Measurements from ENCODE around the gene SUPT16H.
"Not testable (repeated sequence)": the region's sequence is repeated elsewhere in the genome, so short reads cannot be mapped to it uniquely, and the experiment has no call there.

SUPT16H gene

GRCh38 chr14:21356511-21356910 lies 27.3 kb downstream of the SUPT16H start:
- no peak for DNase-seq

- DNase-seq, result no peak
These were observed 31.2 kb downstream of the SUPT16H start for GRCh38 chr14:21352587-21352986.

GRCh38 chr14:21350539-21350938 lies 33.3 kb downstream of the SUPT16H start:
- DNase-seq, result no peak

GRCh38 chr14:21347201-21347600 lies 36.6 kb downstream of the SUPT16H start:
- no peak for DNase-seq

DNA sequence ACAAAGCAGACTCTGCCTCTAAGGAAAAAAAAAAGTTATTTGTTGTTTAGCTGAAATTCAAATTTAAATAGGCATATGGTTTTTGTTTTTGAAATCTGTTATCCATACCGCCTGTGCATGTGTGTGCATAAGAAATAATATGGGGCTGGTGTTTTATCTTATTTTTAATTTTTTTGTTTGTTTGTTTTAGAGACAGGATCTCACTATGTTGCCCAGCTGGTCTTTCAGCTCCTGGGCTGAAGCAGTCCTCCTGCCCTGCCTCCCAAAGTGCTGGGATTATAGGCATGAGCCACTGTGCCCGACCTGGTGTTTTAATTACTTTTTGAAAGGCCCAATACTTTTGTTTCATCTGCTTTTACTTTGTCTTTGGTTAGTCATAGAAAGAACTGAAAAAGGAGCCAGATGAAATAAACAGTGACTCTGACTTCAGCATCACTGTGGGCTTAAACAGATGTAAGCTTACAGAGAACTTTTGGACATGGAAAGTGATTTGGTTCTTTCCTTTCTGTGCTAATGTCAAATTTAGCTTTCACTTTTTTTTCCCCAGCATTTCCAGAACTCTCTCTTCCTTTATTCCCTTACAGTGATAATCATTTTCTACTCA lies 37.2 kb downstream of the SUPT16H start:
- no peak for DNase-seq

DNA sequence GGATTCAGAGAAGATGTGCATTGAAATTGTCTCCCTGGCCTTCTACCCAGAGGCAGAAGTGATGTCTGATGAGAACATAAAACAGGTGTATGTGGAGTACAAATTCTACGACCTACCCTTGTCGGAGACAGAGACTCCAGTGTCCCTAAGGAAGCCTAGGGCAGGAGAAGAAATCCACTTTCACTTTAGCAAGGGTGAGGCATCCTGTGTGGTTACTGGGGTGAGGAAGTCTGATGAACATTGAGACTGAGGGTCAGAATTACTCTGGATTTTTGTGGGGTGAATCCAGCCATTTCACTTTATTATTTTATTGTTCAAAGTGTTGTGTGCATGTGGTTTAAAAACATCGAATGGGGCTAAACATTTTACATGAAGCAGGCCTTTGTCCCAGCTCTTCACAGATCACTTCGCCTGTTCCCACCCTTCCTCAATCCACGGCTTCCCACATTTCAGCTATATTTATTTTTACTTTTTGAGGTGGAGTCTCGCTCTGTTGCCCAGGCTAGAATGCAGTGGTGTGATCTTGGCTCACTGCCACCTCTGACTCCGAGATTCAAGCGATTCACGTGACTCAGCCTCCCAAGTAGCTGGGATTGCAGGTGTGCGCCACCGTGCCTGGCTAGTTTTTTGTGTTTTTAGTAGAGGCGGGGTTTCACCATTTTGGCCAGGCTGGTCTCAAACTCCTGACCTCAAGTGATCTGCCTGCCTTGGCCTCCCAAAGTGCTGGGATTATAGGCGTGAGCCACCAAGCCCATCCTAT lies 40.6 kb downstream of the SUPT16H start:
- no peak for DNase-seq

DNA sequence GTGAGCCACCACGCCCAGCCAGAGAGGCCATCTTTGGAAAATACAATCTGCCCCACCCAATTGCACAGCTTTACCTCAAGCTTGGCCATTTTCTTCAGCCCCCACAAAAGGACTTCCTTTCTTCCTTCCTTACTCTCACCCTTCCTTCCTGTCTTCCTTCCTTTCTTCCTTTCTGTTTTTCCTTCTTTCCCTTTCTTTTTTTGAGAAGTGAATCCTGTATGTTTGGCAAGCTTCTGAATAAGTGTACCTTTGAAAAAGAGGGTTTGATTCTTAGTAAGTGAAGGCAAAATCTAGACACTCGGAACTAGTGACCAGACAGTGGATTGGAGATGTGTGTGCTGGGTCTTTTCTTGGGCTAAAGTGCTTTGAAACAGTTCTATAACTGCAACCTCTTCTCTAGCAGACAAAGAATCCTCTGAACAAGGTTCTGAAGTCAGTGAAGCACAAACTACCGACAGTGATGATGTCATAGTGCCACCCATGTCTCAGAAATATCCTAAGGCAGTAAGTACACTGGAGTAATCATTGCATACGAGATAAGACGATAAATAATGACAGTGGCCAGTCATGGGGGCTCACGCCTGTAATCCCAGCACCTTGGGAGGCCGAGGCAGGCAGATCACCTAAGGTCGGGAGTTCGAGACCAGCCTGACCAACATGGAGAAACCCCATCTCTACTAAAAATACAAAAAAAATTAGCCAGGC lies 49.5 kb downstream of the SUPT16H start:
- DNase-seq, result no peak

GRCh38 chr14:21332950-21333349 lies 50.9 kb downstream of the SUPT16H start:
- no peak for DNase-seq

DNA sequence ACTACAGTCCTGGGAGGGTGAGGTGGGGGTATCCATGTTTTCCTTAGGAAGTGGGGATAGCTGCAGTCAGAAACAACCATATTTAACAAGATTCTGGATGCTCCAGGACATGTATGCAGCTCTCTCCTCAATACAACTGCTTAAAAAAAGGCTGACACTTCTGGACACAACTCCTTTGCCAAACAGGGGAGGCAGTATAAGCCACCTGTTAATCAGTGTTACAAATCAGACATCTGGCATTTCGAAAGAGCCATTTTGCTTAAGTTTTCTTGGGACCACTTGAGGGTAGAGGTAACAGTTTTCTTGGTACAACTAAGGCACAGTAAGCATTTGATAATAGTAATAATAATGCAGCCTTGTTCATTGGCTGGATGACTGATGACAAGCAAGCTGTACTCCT lies 56.8 kb downstream of the SUPT16H start:
- DNase-seq, result no peak

- DNase-seq, result no peak
These were observed 61.1 kb downstream of the SUPT16H start for GRCh38 chr14:21322716-21323115.

- no peak for DNase-seq
These were observed 62.9 kb downstream of the SUPT16H start for GRCh38 chr14:21320913-21321312.

DNA sequence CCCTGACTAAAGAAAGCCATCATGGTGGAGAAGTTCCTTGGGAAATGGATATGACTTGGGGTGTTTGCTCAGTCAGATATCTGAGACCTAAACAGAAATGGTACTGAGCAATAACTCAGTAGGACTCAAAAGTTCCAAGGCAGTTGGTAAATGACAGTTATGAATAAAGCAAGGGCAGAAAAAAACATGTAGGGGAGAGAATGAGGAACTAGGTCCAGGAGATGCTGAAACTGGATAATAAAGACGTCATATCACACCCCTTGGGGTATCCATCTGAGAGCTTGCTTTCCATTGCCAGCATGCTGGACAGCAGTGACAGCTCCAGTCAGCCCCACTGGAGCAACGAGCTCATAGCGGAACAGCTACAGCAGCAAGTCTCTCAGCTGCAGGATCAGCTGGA lies 66.4 kb downstream of the SUPT16H start:
- DNase-seq, result no peak

GRCh38 chr14:21313512-21313911 lies 70.3 kb downstream of the SUPT16H start:
- DNase-seq, result no peak

DNA sequence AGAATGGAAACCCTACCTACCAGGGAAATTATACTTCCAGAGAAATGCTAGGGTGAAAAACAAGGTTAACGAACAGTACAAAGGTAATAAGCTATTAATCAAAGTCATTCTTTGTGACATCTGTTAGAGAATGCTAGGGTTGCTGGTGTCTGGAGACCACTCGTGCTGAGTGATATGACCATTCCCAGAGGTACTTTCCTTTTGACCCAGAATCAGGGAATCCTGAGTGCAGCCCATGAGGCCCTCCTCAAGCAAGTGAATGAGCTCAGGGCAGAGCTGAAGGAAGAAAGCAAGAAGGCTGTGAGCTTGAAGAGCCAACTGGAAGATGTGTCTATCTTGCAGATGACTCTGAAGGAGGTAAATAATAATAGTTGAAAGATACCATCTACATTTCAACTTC lies 72.2 kb downstream of the SUPT16H start:
- DNase-seq, result no peak

DNA sequence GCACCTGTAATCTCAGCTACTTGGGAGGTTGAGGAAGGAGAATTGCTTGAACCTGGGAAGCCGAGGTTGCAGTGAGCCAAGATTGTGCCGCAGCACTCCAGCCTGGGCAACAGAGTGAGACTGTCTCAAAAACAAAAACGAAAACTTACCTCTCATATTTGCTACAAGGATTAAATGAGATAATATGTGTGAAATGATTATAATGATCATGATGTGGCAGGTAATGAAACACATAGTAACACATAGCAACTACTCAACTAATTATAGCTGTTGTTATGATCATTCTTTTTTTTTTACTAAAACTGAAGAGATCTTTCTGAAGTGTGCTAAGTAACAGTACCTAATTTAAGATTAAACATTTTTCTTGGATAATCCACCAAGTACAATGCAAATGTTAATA lies 73.9 kb downstream of the SUPT16H start:
- no peak for DNase-seq

DNA sequence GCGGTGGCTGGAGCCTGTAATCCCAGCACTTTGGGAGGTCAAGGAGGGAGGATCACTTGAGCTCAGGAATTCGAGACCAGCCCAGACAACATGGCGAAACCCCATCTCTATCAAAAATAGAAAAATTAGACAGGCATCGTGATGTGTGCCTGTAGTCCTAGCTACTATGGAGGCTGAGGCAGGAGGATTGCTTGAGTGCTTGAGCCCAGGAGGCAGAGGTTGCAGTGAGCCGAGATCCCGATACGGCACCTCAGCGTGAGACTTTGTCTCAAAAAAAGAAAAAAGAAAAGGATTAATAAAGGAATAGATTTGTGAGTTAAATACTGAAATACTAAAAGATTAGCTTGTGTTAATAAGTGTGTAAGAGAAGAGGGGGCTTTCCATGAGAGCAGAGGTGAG lies 74.6 kb downstream of the SUPT16H start:
- DNase-seq, result no peak

- DNase-seq, result no peak
These were observed 75.2 kb downstream of the SUPT16H start for GRCh38 chr14:21308479-21309237.

GRCh38 chr14:21308132-21308478 lies 75.7 kb downstream of the SUPT16H start:
- no peak for DNase-seq

DNA sequence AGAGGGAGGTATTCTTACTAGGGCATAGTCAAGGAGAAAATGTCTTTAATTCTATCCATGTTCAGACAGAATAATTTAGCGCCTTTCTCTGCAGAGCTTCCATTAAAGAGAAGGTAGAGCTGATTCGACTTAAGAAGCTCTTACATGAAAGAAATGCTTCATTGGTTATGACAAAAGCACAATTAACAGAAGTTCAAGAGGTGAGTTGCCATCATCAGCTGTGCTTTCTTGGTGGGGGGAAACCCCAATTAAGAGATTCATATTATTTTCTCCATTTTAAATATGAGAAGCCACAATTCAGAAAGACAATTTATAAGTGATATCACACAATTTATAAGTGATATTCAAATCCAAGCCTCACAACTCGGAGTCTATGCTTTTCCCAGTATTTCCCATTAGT lies 76.2 kb downstream of the SUPT16H start:
- DNase-seq, result no peak

DNA sequence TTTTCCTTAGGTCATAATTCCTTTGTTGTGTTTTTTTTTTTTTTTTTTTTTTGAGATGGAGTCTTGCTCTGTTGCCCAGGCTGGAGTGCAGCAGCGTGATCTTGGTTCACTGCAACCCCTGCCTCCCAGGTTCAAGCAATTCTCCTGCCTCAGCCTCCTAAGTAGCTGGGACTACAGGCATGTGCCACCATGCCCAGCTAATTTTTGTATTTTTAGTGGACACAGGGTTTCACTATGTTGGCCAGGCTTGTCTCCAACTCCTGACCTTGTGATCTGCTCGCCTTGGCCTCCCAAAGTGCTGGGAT lies 81.0 kb downstream of the SUPT16H start:
- DNase-seq, result not testable (repeated sequence)

GRCh38 chr14:21302013-21302835 lies 81.6 kb downstream of the SUPT16H start:
- no peak for DNase-seq

Data from cortex of kidney (tissue), 1 donor.